Upper lobe of right lung (tissue), 1 donor: ENCODE measurements around the gene UGT1A9. TPM values are rescaled to one million over a fixed set of nuclear protein-coding genes. Genes with fewer than 3 reads are reported as not detected.
"Not testable (repeated sequence)": the region's sequence is repeated elsewhere in the genome, so short reads cannot be mapped to it uniquely, and the experiment has no call there.

ENCODE experiments used
- ATAC-seq: fragments of 200-7000 bp; cut with Tn5 transposase; one replicate; pipeline ENCODE4 v1.9.1; 2020; ENCODE audit warnings: mild to moderate bottlenecking, moderate library complexity
- DNase-seq: peaks from one replicate; pipeline ENCODE4 v3.0.0-alpha.2; 2020
- H3K27ac ChIP-seq: fragments of 200-600 bp; one replicate; pipeline ENCODE4 v1.8.0; 2022
- H3K27me3 ChIP-seq: fragments of 200-600 bp; one replicate; pipeline ENCODE4 v1.8.0; 2022; ENCODE audit warnings: mild to moderate bottlenecking
- H3K36me3 ChIP-seq: fragments of 200-600 bp; one replicate; pipeline ENCODE4 v1.8.0; 2022
- H3K4me1 ChIP-seq: fragments of 200-600 bp; one replicate; pipeline ENCODE4 v1.8.0; 2022
- H3K4me3 ChIP-seq: fragments of 200-600 bp; one replicate; pipeline ENCODE4 v1.8.0; 2022; ENCODE audit warnings: mild to moderate bottlenecking
- H3K9me3 ChIP-seq: fragments of 200-600 bp; one replicate; pipeline ENCODE4 v1.8.0; 2022
- CTCF ChIP-seq: fragments of 200-600 bp; IDR thresholded peaks from one replicate; pipeline ENCODE4 v1.8.0; 2022; ENCODE audit warnings: antibody characterized with exemption
- intact Hi-C: fragments of 100-400 bp; cut with DNase I; formaldehyde crosslinking; loops from one replicate; pipeline ENCODE4 v1.11.0; 2022
- total RNA-seq: library from RNA; stranded (reverse); fragmentation: NEBNext Ultra II Directional; extraction: Animal tissue kit (Norgen Biotek cat#: 25700); gene quantifications from one replicate; pipeline ENCODE4 v1.2.1, GENCODE V29; 2021
- donor health status: DM: no; HTN: yes; CAD: no; lungs with severe emphysema.

Gene UGT1A9
- total RNA-seq, 1 donor from 2014 or later = not detected

- Histone ChIP-seq H3K27me3 (no peaks in the 10 kb centered on the region), H3K4me3 (no peak within 1 kb of the TSS), H3K27ac (no peak within 1 kb of the TSS), H3K36me3 (no peaks in the 10 kb centered on the region), H3K9me3 (no peaks in the 10 kb centered on the region), H3K4me1 (no peaks in the 10 kb centered on the region)
- intact Hi-C loops = no loop called here
- DNase-seq (no peak), ATAC-seq (peak; percentile 35)
- no peak for TF ChIP-seq CTCF
Observed at GRCh38 chr2:233718552-233718951, 46.9 kb downstream of the UGT1A9 start, which contains the start of gene UGT1A4. UGT1A4 (plus strand) TSS chr2:233718736; CDS start chr2:233718821, 85 bp downstream.

GRCh38 chr2:233728723-233729301 lies 57.1 kb downstream of the UGT1A9 start, which contains the start of gene UGT1A3:
UGT1A3 (plus strand) TSS chr2:233729042; CDS start chr2:233729127, 85 bp downstream.
- ATAC-seq (no peak), DNase-seq (no peak)
- H3K27ac ChIP-seq = no peak within 1 kb of the TSS
- H3K36me3 ChIP-seq = no peaks in the 10 kb centered on the region
- H3K27me3 ChIP-seq = no peaks in the 10 kb centered on the region
- no peak for TF ChIP-seq CTCF
- intact Hi-C loops = no loop called here
- no peaks in the 10 kb centered on the region for H3K9me3 ChIP-seq
- H3K4me1 ChIP-seq = no peaks in the 10 kb centered on the region
- no peak within 1 kb of the TSS for H3K4me3 ChIP-seq

- DNase-seq, ATAC-seq, H3K9me3 ChIP-seq, H3K4me1 ChIP-seq, H3K4me3 ChIP-seq, H3K27ac ChIP-seq, H3K27me3 ChIP-seq, H3K36me3 ChIP-seq, intact Hi-C loops: not testable (repeated sequence)
Observed at GRCh38 chr2:233736868-233737653, 65.4 kb downstream of the UGT1A9 start.

GRCh38 chr2:233740870-233741269 lies 69.2 kb downstream of the UGT1A9 start:
- ATAC-seq (no peak), DNase-seq (no peak)
- Histone ChIP-seq H3K27ac (no peak overlapping the region), H3K36me3 (no peaks in the 10 kb centered on the region), H3K9me3 (no peaks in the 10 kb centered on the region), H3K27me3 (no peaks in the 10 kb centered on the region), H3K4me1 (no peaks in the 10 kb centered on the region), H3K4me3 (no peak overlapping the region)
- intact Hi-C loops = no loop called here
- no peak for TF ChIP-seq CTCF

- intact Hi-C loops = no loop called here
- TF ChIP-seq CTCF = no peak
- no peak for DNase-seq
- no peaks in the 10 kb centered on the region for H3K36me3 ChIP-seq
- ATAC-seq = no peak
- no peaks in the 10 kb centered on the region for H3K9me3 ChIP-seq
- no peaks in the 10 kb centered on the region for H3K4me1 ChIP-seq
- no peak overlapping the region for H3K4me3 ChIP-seq
- no peak overlapping the region for H3K27ac ChIP-seq
- H3K27me3 ChIP-seq = no peaks in the 10 kb centered on the region
Observed at GRCh38 chr2:233743464-233744259, 72.0 kb downstream of the UGT1A9 start.
